KOPT-K1 (cell line): ENCODE measurements around the gene VEGFA.

Experiments
- H3K27ac ChIP-seq: fragments of 200-600 bp; sonication (generic); 2 replicates; pipeline ENCODE4 v1.5.1; 2016; ENCODE audit warnings: antibody characterized with exemption, mild to moderate bottlenecking, low read depth, low read length; ENCODE audit not compliant: poor library complexity, severe bottlenecking
- H3K36me3 ChIP-seq: fragments of 200-600 bp; sonication (generic); 2 replicates; pipeline ENCODE4 v1.5.1; 2017; ENCODE audit warnings: antibody characterized with exemption, mild to moderate bottlenecking, low read length, moderate library complexity; ENCODE audit not compliant: insufficient read depth
- H3K9me3 ChIP-seq: fragments of 200-600 bp; sonication (generic); 2 replicates; pipeline ENCODE4 v1.5.1; 2017; ENCODE audit warnings: antibody characterized with exemption, low read length, mild to moderate bottlenecking; ENCODE audit not compliant: insufficient read depth, poor library complexity, severe bottlenecking

The VEGFA gene

DNA sequence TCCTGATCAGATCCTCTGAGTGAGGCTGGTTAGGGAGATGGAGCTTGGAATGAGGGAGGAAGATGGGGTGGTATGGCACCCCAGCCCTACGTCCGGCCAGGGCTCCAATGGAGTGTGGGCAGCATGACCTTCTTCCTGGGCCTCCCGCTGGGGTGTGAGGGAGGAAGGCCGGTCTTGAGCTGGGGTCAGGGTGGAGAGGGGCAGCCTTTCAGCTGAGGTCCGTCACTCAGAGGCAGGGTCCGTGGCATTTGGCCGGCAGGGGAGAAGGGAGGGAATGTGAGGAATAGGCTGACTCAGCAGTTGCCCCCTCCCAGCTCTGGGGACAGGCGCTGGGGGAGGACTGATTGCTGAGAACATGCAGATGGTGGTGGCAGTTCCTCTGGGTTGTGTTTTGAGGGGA, 25.5 kb upstream of the VEGFA start:
- H3K36me3 ChIP-seq: no peaks in the 10 kb centered on the region
- H3K9me3 ChIP-seq: no peaks in the 10 kb centered on the region
- H3K27ac ChIP-seq: no peak overlapping the region

DNA sequence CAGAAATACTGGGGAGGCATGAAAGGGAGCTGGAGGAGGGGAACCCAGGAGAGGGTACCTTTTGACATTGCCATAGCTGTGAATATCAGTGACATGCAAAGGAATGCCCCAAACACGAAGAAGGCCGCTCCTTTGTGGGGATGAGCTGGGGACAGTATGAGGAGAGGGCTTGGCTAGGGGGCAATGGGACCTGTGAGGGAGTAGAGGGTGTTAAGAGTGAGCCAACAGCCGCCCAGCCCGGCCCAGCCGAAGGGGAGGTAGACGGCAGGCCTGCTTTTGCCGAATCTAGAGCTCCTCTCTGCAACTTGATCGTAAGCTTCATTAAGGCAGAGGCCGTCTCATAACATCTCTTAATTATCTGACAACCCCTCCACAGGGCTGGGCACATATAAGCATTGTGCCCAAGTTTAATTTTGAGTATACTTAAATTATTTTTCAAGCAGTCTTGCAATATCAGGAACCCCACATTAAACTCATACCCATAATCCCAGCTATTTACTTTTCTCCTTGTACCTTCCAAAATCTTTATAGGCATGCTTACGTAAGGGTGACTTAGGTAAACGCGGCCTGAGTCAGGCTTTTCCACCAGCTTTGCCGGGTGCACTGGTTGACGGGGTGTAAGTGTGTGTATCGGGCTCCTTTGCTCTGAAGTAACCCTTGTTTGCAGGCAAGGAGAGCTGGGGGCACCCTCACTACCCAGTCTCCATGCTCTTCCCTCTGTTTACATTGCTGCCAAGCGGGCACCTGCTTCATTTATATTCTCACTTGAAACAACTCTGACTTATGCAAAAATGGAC, 24.9 kb upstream of the VEGFA start:
- H3K36me3 ChIP-seq: no peaks in the 10 kb centered on the region
- no peak overlapping the region for H3K27ac ChIP-seq
- H3K9me3 ChIP-seq: no peaks in the 10 kb centered on the region

DNA sequence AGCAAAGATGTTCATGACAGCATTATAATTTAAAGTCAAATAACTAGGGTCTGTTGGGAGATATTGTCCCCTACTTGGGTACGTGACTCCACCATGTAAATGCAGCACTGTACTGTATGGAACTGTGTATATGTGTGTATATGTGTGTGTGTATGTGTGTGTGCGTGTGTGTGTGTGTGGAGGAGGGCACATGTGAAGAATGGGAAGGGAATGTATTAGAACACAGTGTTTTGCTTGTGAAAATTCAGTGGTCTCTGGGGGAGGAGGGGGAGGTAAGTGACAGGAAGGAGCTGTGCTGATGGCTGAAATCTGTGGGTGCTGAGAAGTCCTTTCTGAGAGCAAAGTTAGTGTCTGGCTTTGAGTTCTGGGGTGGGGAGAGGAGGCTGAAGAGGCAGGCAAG, 23.9 kb upstream of the VEGFA start:
- Histone ChIP-seq H3K9me3 (no peaks in the 10 kb centered on the region), H3K27ac (no peak overlapping the region), H3K36me3 (no peaks in the 10 kb centered on the region)

DNA sequence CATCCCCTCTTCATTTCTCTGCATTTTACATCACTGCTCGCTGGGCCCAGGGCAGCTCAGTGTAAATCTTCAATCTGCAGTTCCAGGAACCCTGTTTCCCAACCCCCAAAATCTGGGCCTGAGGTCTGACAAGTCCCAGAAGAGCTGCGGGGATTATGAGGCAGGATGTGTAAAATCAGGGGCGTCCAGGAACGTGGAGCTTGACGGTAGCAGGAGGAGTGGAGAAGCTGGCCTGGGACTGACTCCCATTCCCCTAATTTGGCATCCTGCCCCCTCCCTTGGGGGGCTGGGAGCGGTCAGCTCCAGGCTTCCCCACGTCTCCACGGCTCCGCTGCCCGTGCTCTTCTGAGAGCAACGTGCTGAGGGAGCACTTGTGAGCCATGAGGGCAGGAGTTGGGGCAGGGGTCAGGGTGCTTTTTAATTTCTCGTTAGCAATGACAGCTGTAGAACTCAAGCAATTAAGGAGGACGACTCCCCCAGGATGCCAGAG, 23.4 kb upstream of the VEGFA start:
- Histone ChIP-seq H3K27ac (no peak overlapping the region), H3K36me3 (no peaks in the 10 kb centered on the region), H3K9me3 (no peaks in the 10 kb centered on the region)

DNA sequence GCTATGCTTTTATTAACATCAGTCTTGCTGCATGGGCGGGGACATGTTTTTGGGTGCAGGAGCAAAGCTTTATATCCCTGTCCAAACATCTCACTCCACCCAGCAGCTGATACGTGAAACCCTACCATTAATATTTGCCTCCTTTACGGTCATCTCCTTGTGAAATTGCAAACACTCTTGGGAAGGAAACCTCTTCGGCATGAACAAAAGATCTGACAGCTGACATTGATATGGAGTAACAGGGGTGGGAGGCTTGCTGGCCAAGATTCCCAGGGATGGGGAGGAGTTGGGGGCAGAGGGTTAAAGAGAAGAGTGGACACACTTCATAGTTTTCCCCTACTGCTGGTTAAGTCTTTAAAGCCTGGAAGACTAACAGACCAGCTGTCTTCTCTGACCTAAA, 22.2 kb upstream of the VEGFA start:
- Histone ChIP-seq H3K27ac (no peak overlapping the region), H3K9me3 (no peaks in the 10 kb centered on the region), H3K36me3 (no peaks in the 10 kb centered on the region)

DNA sequence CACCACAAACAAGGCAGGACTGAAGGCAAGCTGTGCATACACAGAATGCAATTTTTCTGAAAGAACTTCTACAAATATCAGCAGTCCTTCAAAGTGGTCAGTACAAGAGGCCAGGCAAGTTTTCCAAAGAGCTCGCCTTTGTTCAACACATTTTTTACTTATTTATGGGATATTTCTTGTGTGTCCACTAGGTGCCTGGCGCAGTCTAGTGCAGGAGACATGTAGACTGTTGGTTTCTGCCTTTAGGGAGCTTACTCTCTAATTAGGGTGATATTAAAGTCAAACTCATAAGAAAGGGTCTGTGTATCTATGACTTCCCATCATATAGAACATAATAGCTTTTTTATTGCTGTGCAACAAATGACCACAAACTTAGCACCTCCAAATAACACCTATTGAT, 21.2 kb upstream of the VEGFA start:
- no peaks in the 10 kb centered on the region for H3K36me3 ChIP-seq
- no peaks in the 10 kb centered on the region for H3K9me3 ChIP-seq
- no peak overlapping the region for H3K27ac ChIP-seq

DNA sequence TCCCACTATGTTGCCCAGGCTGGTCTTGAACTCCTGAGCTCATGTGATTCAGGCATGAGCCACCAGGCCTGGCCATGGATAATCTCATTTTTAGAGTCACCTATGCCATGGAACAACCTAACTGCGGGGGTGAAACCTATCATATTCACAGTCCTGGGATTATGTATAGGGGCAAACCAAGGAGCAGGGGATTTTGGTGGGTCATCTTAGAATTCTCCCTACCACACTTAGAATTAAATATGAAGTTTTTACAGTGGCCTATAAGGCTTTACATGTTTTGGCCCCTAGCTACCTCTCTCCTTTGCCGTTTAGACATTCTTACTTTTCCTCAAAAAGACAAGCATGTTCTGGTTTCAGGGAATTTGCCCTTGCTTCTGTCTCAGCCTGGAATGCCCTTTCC, 20.6 kb upstream of the VEGFA start:
- Histone ChIP-seq H3K27ac (no peak overlapping the region), H3K9me3 (no peaks in the 10 kb centered on the region), H3K36me3 (no peaks in the 10 kb centered on the region)

DNA sequence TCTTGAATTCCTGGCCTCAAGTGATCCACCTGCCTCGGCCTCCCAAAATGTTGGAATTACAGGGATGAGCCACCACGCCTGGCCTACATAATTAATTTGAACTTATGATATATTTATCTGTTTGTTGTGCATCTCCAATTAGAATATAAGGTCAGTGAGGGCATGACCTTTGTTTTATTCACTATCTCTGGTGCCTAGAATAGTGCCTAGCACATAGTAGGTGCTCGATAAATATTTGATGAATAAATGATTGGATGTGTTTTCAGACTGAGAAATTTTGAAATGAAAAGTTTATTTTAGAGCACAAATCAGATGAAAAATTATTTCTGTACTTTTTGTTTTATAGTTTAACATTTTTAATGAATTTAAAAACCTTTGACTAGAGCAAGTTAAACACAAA, 19.4 kb upstream of the VEGFA start:
- Histone ChIP-seq H3K9me3 (no peaks in the 10 kb centered on the region), H3K36me3 (no peaks in the 10 kb centered on the region), H3K27ac (no peak overlapping the region)

DNA sequence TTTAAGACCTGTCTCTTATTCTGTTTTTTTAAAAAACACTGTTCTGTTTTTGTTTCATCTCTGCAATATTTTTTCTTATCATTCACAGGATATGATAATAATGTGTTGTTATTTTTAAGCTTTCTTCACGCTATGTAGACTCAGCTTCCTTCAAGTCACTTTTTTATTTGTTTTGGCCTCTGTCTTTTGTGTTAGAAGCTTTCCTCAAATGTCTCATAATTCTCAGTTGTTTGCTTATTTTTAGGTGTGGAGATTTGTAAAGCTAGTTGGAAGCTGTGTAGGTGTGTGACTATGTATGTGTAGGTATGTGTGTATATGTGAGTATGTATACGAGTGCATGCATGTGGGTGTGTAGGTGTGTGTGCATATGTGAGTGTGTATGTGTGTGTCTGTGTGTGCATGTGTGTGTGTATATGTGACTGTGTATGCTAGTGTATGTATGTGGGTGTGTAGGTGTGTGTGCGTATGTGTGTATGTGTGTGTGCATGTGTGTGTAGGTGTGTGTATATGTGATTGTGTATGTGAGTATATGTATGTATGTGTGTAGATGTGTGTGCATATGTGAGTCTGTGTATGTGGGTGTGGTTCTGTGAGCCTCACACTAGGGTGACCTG, 16.3 kb upstream of the VEGFA start:
- H3K27ac ChIP-seq: no peak overlapping the region
- H3K36me3 ChIP-seq: no peaks in the 10 kb centered on the region
- no peaks in the 10 kb centered on the region for H3K9me3 ChIP-seq

DNA sequence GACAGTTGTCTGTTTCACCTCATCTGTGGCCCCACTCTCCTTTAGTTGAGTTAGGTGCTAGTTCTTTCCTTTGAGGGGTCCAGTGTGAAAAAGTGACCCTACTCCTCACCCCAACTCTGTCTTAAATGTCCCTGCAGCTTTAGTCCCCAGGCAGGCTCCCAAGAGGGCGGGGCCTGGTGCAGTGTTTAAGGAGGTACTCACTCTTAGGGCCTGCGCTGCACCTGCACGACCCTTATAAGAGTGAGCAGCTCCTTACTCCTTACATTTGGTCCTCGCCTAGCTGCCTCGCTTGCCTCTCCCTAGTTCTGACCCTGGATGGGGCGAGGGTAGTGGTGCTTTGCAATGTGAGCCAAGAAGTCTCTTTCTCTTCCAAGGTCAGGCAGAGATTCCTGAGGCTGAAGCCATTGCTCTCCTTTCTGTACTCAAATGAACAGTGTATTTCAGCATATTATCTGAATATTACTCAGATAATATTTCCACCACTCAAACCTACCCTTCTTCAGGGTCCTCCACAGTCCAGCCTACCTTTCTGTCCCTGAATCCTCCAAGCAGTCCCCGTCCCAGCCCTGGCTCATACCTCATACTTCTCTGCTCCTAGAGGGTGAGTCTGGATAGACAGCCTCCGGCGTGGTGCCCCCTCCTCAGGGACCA, 11.9 kb upstream of the VEGFA start:
- Histone ChIP-seq H3K27ac (no peak overlapping the region), H3K9me3 (no peaks in the 10 kb centered on the region), H3K36me3 (no peaks in the 10 kb centered on the region)

DNA sequence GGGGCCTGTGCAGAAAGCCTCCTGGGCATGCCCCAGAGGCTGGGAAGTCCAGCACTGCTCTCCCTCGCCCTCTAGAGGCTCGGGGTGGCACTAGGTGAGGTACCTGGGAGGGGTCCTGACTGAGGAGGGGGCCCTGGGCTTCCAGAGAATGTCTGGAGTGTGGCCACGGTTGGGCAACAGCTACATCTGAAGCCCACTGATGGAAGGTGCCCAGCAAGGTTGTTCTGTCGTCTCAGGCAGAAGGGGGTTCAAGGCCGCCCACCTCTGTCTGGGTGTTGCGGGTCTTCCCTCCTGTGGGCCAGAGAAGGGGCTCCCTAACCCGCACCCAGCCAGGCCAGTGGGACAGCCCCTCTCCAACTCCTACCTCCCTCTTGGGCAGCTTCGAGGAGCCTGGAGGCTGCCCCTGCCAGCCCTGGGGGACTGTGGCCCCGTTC, 11.4 kb upstream of the VEGFA start:
- no peaks in the 10 kb centered on the region for H3K9me3 ChIP-seq
- no peaks in the 10 kb centered on the region for H3K36me3 ChIP-seq
- no peak overlapping the region for H3K27ac ChIP-seq

DNA sequence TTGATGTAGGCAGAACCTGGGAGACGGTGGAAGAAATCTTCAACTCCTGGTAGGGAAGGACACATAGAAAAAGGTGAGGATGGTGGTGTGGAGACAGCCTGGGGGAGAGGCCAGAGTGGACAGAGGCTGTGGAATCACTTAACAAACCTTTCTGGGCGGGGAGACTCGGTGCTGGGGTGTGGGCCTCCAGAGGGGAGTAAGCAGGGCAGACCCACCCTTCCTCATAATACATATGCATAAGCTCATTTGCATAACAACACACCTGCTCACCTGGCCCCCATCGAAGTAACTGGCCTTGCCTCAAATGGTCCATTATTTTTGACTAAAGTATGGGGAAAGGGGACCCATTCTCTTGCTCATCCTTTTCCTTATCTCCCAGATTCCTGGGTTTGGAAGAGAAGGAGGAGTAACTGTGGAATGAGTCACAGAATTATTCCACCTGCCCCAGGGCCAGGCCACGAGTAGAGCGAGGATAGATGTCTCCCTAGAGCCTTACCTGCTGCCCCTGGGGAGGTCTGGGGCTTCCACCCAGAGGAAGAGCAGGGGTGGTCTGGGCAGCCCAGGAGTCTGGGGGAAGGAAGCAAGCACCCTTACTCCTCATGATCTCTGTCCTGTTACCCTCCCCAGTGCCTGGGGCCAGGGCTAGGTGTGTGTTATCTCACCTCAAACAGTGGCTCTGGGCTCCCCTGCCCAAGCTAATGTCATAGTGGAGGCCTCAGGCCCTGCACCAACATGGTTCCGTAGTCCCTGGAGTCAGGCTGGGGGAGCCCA, 10.7 kb upstream of the VEGFA start:
- no peaks in the 10 kb centered on the region for H3K9me3 ChIP-seq
- H3K36me3 ChIP-seq: no peaks in the 10 kb centered on the region
- H3K27ac ChIP-seq: no peak overlapping the region

DNA sequence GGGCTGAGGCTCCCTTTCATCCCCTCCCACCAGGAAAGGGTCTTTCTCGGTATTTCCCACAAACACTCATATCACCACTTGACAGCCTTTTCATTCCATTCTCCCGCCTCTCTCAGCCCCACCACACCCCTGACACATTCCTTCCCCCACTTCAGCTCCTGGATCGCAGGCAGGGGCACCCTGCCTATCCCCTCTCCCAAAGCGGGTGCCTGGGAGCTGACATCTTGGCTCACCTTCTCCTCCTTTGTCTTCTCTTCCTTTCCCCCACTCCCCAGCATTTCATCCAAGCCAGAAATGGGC, 10.2 kb upstream of the VEGFA start:
- no peak overlapping the region for H3K27ac ChIP-seq
- H3K9me3 ChIP-seq: no peaks in the 10 kb centered on the region
- no peaks in the 10 kb centered on the region for H3K36me3 ChIP-seq

DNA sequence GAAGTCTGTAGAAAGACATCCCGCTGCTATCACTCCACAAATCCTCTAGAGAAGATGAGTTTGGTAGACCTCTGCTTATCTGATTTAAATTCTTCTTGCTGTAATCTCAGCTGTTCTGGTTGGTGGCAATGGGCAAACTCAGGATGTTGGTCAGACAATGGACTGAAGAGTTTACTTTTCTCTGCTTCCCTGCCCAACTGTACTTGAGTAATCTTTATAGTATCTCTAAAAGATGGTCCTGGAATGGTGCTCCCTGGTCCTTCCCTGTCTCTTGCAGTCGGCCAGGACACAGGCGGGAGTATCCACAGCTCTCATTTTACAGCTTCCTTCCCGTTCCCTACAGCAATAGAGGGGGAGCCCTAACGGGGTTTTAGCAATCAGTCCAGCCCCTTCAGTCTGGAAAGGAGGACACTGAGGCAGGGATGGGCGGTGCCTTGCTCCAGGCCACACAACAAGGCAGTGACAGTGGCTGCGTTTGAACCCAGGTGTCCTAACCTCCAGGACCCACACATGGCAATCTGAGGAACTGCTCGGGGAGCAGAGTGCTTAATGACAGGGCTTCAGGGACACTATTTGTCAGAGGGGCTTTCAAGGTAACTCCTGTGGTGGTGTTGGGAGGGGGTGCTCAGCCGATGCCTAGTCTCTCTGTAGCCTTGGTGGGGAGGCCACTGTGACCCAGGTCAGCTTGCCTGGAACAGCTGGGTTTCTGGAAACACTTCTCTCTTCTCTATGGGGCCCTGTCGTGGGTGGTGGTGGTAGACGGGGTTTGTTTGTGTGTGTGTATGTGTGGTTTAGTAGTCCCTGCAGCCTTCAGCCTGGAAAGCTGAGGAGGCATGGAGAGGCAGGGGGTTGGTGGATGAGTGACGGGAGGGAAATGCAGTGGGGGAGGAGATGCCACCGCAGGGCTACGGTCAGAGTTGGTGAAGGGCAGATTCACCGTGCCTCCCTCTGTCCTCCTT, 9.5 kb upstream of the VEGFA start:
- Histone ChIP-seq H3K9me3 (no peaks in the 10 kb centered on the region), H3K27ac (no peak overlapping the region), H3K36me3 (no peaks in the 10 kb centered on the region)
